Endodermal cell (in vitro differentiated cells): ENCODE measurements around the gene TCF25. TPM values are rescaled to one million over a fixed set of nuclear protein-coding genes. Genes with fewer than 3 reads are reported as not detected.

Source experiments
- DNase-seq: peaks from one replicate; pipeline ENCODE4 v3.0.0-alpha.2; 2017
- H3K27ac ChIP-seq: 2 replicates; pipeline ENCODE4 v1.5.1; 2013; ENCODE audit warnings: mild to moderate bottlenecking, low read depth, low read length, moderate library complexity
- H3K27me3 ChIP-seq: 2 replicates; pipeline ENCODE4 v1.6.1; 2013; ENCODE audit warnings: mild to moderate bottlenecking, low read length, moderate library complexity; ENCODE audit not compliant: insufficient read depth, control insufficient read depth, poor library complexity, severe bottlenecking
- H3K36me3 ChIP-seq: 2 replicates; pipeline ENCODE4 v1.7.0; 2013; ENCODE audit warnings: mild to moderate bottlenecking, low read length, moderate library complexity; ENCODE audit not compliant: control insufficient read depth, insufficient read depth
- H3K4me1 ChIP-seq: one replicate; pipeline ENCODE4 v1.7.0; 2013; ENCODE audit warnings: low read length; ENCODE audit not compliant: control insufficient read depth, insufficient read depth
- H3K4me3 ChIP-seq: 2 replicates; pipeline ENCODE4 v1.5.1; 2013; ENCODE audit warnings: mild to moderate bottlenecking, low read length, moderate library complexity
- H3K9ac ChIP-seq: 2 replicates; pipeline ENCODE4 v1.6.1; 2013; ENCODE audit warnings: mild to moderate bottlenecking, low read length, moderate library complexity; ENCODE audit not compliant: poor library complexity, severe bottlenecking; ENCODE audit errors: extremely low read depth
- H3K9me3 ChIP-seq: 2 replicates; pipeline ENCODE4 v1.6.1; 2013; ENCODE audit warnings: mild to moderate bottlenecking, low read length, moderate library complexity; ENCODE audit not compliant: control insufficient read depth
- H3K27ac Mint-ChIP-seq: 2 replicates; pipeline ENCODE4 v1.8.0; 2020; ENCODE audit warnings: mixed read lengths
- H3K27me3 Mint-ChIP-seq: 2 replicates; pipeline ENCODE4 v1.8.0; 2021; ENCODE audit warnings: mild to moderate bottlenecking, mixed read lengths; ENCODE audit not compliant: insufficient read depth
- H3K36me3 Mint-ChIP-seq: 2 replicates; pipeline ENCODE4 v1.8.0; 2020; ENCODE audit warnings: low read depth, mixed read lengths
- H3K4me1 Mint-ChIP-seq: 2 replicates; pipeline ENCODE4 v1.8.0; 2020; ENCODE audit warnings: mixed read lengths
- H3K4me3 Mint-ChIP-seq: 2 replicates; pipeline ENCODE4 v1.8.0; 2020; ENCODE audit warnings: mild to moderate bottlenecking, moderate library complexity, mixed read lengths
- H3K9me3 Mint-ChIP-seq: 2 replicates; pipeline ENCODE4 v1.8.0; 2020; ENCODE audit warnings: mild to moderate bottlenecking, mixed read lengths
- WGBS, 2 experiments: methylation state at CpG; one replicate each; pipeline versions ENCODE4 v1.1.5 to v1.1.7; 2013; ENCODE audit warnings: missing lambda C conversion rate in 2 of 2, mixed read lengths in 1 of 2; ENCODE audit not compliant: insufficient coverage in 1 of 2, insufficient read length in 1 of 2; 5-methylcytosine and 5-hydroxymethylcytosine counted together
- total RNA-seq, 2 donors: library from RNA; stranded (reverse); fragmentation: NEBNext Ultra II Directional in 1 of 2; extraction: Animal tissue kit (Norgen Biotek cat#: 25700) in 1 of 2; gene quantifications; 2 replicates in 1 of 2; 3 replicates in 1 of 2; pipeline ENCODE4 v1.2.1, GENCODE V29; 2021
- TF ChIP-seq, protein P1 (sequence below): fragments of 200-600 bp; sonication (generic); conservative IDR thresholded peaks from 2 replicates; pipeline ENCODE4 v1.5.0; 2021; ENCODE audit warnings: antibody characterized with exemption, mild to moderate bottlenecking

TCF25 gene
- total RNA-seq, 2 donors from 2014 or later = 172 to 176 TPM

DNA sequence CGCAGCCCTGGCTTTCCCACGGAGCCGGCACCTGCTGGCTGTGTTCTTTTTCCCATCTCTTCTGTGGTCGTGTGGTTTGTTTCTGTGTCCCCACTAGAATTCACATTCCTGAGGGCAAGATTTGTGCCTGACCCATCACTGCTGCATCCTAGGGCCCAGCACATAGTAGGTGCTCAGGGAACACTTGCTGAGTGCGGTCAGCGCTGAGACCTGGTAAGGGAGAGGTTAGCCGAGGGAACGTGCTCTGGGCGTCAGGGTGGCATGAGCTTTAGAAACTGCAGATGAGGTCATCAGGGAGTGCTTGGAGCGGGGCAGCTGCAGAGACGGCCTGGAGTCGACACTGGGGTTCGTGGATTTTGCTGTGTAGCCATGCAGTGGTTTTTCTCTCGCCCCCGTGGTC, 81.1 kb downstream of the TCF25 start:
- Mint-ChIP-seq H3K9me3 (no peaks in the 10 kb centered on the region), H3K36me3 (peaks cover 37% of the 10 kb centered on the region), H3K27me3 (peaks cover 3% of the 10 kb centered on the region), H3K4me1 (no peaks in the 10 kb centered on the region), H3K4me3 (no peak overlapping the region), H3K27ac (peak overlapping the region; percentile 30)
- TF ChIP-seq, protein P1, sequence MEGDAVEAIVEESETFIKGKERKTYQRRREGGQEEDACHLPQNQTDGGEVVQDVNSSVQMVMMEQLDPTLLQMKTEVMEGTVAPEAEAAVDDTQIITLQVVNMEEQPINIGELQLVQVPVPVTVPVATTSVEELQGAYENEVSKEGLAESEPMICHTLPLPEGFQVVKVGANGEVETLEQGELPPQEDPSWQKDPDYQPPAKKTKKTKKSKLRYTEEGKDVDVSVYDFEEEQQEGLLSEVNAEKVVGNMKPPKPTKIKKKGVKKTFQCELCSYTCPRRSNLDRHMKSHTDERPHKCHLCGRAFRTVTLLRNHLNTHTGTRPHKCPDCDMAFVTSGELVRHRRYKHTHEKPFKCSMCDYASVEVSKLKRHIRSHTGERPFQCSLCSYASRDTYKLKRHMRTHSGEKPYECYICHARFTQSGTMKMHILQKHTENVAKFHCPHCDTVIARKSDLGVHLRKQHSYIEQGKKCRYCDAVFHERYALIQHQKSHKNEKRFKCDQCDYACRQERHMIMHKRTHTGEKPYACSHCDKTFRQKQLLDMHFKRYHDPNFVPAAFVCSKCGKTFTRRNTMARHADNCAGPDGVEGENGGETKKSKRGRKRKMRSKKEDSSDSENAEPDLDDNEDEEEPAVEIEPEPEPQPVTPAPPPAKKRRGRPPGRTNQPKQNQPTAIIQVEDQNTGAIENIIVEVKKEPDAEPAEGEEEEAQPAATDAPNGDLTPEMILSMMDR = no peak
- 96 to 100% methylated on average over 14 to 15 of the region's 15 CpGs for WGBS, 2 experiments
- no peaks in the 10 kb centered on the region for H3K9me3 ChIP-seq
- H3K27me3 ChIP-seq = no peaks in the 10 kb centered on the region
- no peaks in the 10 kb centered on the region for H3K4me1 ChIP-seq
- peaks cover 34% of the 10 kb centered on the region for H3K36me3 ChIP-seq
- no peak overlapping the region for H3K27ac ChIP-seq
- DNase-seq = no peak
- H3K4me3 ChIP-seq = no peak overlapping the region
- no peak overlapping the region for H3K9ac ChIP-seq

DNA sequence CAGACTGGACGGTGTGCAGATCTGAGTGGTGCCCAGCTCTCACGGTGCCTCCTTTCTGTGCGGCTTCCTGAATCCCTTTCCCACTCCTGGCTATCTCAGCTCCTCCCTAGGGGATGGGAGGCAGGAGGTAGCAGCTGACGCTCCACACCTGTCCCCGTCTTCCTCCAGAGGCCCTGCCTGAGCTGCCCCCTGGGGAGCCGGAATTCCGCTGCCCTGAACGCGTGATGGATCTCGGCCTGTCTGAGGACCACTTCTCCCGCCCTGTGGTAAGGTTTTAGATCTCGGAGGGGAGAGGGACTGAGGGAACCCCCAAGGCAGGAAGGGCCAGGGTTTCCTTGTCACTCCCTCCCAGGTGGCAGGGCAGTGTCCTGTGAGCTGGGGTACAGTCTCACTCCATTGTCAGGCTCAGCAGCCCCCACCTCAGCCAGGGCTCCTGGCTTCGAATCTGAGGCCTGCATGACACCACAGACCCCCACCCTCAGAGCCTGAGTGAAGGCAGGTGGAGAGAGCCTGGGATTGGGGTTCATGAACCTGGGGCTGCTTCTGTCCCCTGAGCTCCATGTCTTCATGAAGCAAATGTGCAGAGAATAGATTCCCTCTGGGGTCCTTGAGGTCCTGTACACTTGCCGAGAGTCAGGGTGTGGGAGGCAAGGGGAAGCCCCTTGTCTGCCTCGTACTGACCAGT, 81.8 kb downstream of the TCF25 start:
- Histone ChIP-seq H3K4me3 (no peak overlapping the region), H3K4me1 (no peaks in the 10 kb centered on the region), H3K27ac (no peak overlapping the region), H3K27me3 (no peaks in the 10 kb centered on the region), H3K9me3 (no peaks in the 10 kb centered on the region), H3K9ac (no peak overlapping the region), H3K36me3 (peaks cover 34% of the 10 kb centered on the region)
- TF ChIP-seq, protein P1 = no peak
- Mint-ChIP-seq H3K36me3 (peaks cover 43% of the 10 kb centered on the region), H3K4me1 (no peaks in the 10 kb centered on the region), H3K9me3 (no peaks in the 10 kb centered on the region), H3K4me3 (no peak overlapping the region), H3K27me3 (no peaks in the 10 kb centered on the region), H3K27ac (peak overlapping the region; percentile 30)
- DNase-seq = peak; percentile 72
- 90 to 95% methylated on average over 7 to 15 of the region's 15 CpGs for WGBS, 2 experiments

DNA sequence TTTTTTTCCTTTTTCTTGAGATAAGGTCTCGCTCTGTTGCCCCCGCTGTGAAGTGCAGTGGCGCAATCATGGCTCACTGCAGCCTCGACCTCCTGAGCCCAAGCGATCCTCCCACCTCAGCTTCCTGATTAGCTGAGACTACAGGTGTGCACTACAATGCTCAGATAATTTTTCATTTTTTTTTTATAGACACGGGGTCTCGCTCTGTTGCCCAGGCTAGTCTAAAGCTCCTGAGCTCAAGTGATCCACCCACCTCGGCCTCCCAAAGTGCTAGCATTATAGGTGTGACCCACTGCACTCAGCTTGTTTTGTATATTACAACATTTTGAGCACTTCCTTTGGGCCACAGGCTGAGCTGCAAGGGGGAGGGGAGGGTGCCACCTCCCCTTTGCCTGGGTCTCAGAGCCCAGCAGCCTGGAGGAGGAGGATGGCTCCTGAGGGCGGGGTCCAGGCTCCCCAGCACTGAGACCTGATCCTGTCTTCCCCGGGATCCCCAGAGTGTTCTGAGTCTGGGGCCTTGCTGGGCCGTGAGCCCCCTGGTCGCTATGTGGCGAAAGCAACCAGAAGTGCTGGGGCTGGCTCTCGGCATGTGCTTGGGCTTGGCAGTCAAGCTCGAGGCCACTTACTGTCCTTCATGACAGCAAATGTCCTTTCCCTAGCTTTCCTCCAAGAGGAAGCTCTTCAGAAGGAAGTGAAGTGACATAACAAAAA, 83.3 kb downstream of the TCF25 start:
- TF ChIP-seq, protein P1 = no peak
- H3K27ac Mint-ChIP-seq = no peak overlapping the region
- Histone ChIP-seq H3K9me3 (no peaks in the 10 kb centered on the region), H3K4me3 (no peak overlapping the region), H3K9ac (no peak overlapping the region), H3K27me3 (no peaks in the 10 kb centered on the region), H3K36me3 (peaks cover 34% of the 10 kb centered on the region), H3K4me1 (no peaks in the 10 kb centered on the region), H3K27ac (no peak overlapping the region)
- H3K9me3 Mint-ChIP-seq = no peaks in the 10 kb centered on the region
- no peaks in the 10 kb centered on the region for H3K4me1 Mint-ChIP-seq
- peaks cover 52% of the 10 kb centered on the region for H3K36me3 Mint-ChIP-seq
- H3K4me3 Mint-ChIP-seq = no peak overlapping the region
- no peaks in the 10 kb centered on the region for H3K27me3 Mint-ChIP-seq
- 93 to 99% methylated on average over 15 of the region's 15 CpGs for WGBS, 2 experiments
- no peak for DNase-seq
